GM19099 (cell line): ENCODE data around the gene CLK3.

Source experiments
- POLR2A ChIP-seq: IDR thresholded peaks from 3 replicates; pipeline ENCODE4 v1.6.1; 2011; ENCODE audit warnings: low read depth; ENCODE audit not compliant: insufficient read length; ENCODE audit errors: extremely low read depth

Gene CLK3

GRCh38 chr15:74676801-74677200 is 61.2 kb downstream of the CLK3 start:
- TF ChIP-seq POLR2A: no peak
